HepG2 (cell line): ENCODE data around the gene NCOA6. TPM values are rescaled to one million over a fixed set of nuclear protein-coding genes. Genes with fewer than 3 reads are reported as not detected.

ENCODE experiments used
- ARID2 ChIP-seq: sonication (generic); formaldehyde crosslinking; IDR thresholded peaks from 2 replicates; pipeline ENCODE4 v1.8.1; 2022; ENCODE audit warnings: mild to moderate bottlenecking, missing genetic modification reagents, borderline replicate concordance
- FUBP1 ChIP-seq: sonication (generic); formaldehyde crosslinking; IDR thresholded peaks from 2 replicates; pipeline ENCODE4 v1.5.1; 2020; ENCODE audit warnings: missing genetic modification reagents, mild to moderate bottlenecking, borderline replicate concordance
- GFI1 ChIP-seq: sonication (generic); formaldehyde crosslinking; IDR thresholded peaks from 2 replicates; pipeline ENCODE4 v1.5.0; 2020; ENCODE audit warnings: missing genetic modification reagents, mild to moderate bottlenecking, borderline replicate concordance
- HDAC1 ChIP-seq: sonication (generic); formaldehyde crosslinking; IDR thresholded peaks from 2 replicates; pipeline ENCODE4 v1.5.1; 2020; ENCODE audit warnings: mild to moderate bottlenecking, missing genetic modification reagents
- HES4 ChIP-seq: sonication (generic); formaldehyde crosslinking; IDR thresholded peaks from 2 replicates; pipeline ENCODE4 v1.9.0; 2021; ENCODE audit warnings: mild to moderate bottlenecking, missing genetic modification reagents, borderline replicate concordance
- HNRNPK ChIP-seq: fragments of 200-400 bp; formaldehyde crosslinking; IDR thresholded peaks from 2 replicates; pipeline ENCODE4 v1.6.1; 2018; ENCODE audit warnings: low read length, low read depth, moderate library complexity, mild to moderate bottlenecking; ENCODE audit not compliant: poor library complexity, severe bottlenecking
- NRL ChIP-seq: sonication (generic); formaldehyde crosslinking; IDR thresholded peaks from 2 replicates; pipeline ENCODE4 v1.5.0; 2020; ENCODE audit warnings: missing genetic modification reagents, mild to moderate bottlenecking, moderate library complexity, borderline replicate concordance
- RBAK ChIP-seq: sonication (generic); formaldehyde crosslinking; IDR thresholded peaks from 2 replicates; pipeline ENCODE4 v1.5.1; 2020; ENCODE audit warnings: mild to moderate bottlenecking, missing genetic modification reagents
- RFXAP ChIP-seq: sonication (generic); formaldehyde crosslinking; IDR thresholded peaks from 2 replicates; pipeline ENCODE4 v1.4.0; 2020; ENCODE audit warnings: missing genetic modification reagents, borderline replicate concordance
- SIN3A ChIP-seq: IDR thresholded peaks from 2 replicates; pipeline ENCODE4 v1.6.1; 2011; ENCODE audit warnings: low read depth, mild to moderate bottlenecking, control low read depth, low read length, borderline replicate concordance
- STAT5B ChIP-seq: sonication (generic); formaldehyde crosslinking; IDR thresholded peaks from 2 replicates; pipeline ENCODE4 v1.4.0; 2020; ENCODE audit warnings: missing genetic modification reagents
- SYNCRIP ChIP-seq: fragments of 200-400 bp; formaldehyde crosslinking; IDR thresholded peaks from 2 replicates; pipeline ENCODE4 v1.6.1; 2018; ENCODE audit warnings: mild to moderate bottlenecking, low read depth, low read length; ENCODE audit not compliant: insufficient read depth
- ZC3H13 ChIP-seq: sonication (generic); formaldehyde crosslinking; IDR thresholded peaks from 2 replicates; pipeline ENCODE4 v1.8.1; 2023; ENCODE audit warnings: mild to moderate bottlenecking, missing genetic modification reagents, moderate library complexity
- ZNF614 ChIP-seq: IDR thresholded peaks from 2 replicates; pipeline ENCODE4 v1.6.1; 2018; ENCODE audit warnings: missing biosample characterization, missing genetic modification reagents, inconsistent platforms, borderline replicate concordance
- polyA plus RNA-seq, 8 experiments: library from polyadenylated mRNA; depleted of rRNA in 3 of 8; stranded (reverse) in 7 of 8; unstranded in 1 of 8; fragments of >200 nt; fragmentation: Illumina TruSeq in 4 of 8; extraction: Trizol in 4 of 8; gene quantifications; 2 replicates each; pipeline versions ENCODE4 v1.2.1 to v1.2.3, GENCODE V29; 2011 to 2016; ENCODE audit warnings: low read depth in 4 of 8, missing spikeins in 1 of 8, mixed read lengths in 1 of 8; ENCODE audit not compliant: insufficient read depth in 1 of 8
- total RNA-seq, 5 experiments: library from RNA; depleted of rRNA; stranded (reverse); fragments of >200 nt; fragmentation: Illumina TruSeq; extraction: Trizol; gene quantifications; 2 replicates each; pipeline ENCODE4 v1.2.3, GENCODE V29; 2016; ENCODE audit warnings: low read depth in 1 of 5
- TF ChIP-seq, protein P1 (sequence below): sonication (generic); formaldehyde crosslinking; IDR thresholded peaks from 2 replicates; pipeline ENCODE4 v1.8.0; 2022; ENCODE audit warnings: missing genetic modification reagents, mild to moderate bottlenecking, borderline replicate concordance
- TF ChIP-seq, protein P2 (sequence below): sonication (generic); formaldehyde crosslinking; IDR thresholded peaks from 2 replicates; pipeline ENCODE4 v1.8.1; 2023; ENCODE audit warnings: mild to moderate bottlenecking, moderate library complexity, missing genetic modification reagents
- TF ChIP-seq, protein P3 (sequence below): IDR thresholded peaks from 2 replicates; pipeline ENCODE4 v1.6.1; 2016; ENCODE audit warnings: low read depth, control low read depth
- TF ChIP-seq, protein P4 (sequence below): sonication (generic); formaldehyde crosslinking; conservative IDR thresholded peaks from 2 replicates; pipeline ENCODE4 v1.4.0; 2020; ENCODE audit warnings: missing genetic modification reagents

NCOA6 gene
- total and polyA plus RNA-seq, 2 of the 13 experiments (the other 11 are each of a cell fraction or from before 2014, with no cell fraction given): 11.2 to 29.3 TPM

DNA sequence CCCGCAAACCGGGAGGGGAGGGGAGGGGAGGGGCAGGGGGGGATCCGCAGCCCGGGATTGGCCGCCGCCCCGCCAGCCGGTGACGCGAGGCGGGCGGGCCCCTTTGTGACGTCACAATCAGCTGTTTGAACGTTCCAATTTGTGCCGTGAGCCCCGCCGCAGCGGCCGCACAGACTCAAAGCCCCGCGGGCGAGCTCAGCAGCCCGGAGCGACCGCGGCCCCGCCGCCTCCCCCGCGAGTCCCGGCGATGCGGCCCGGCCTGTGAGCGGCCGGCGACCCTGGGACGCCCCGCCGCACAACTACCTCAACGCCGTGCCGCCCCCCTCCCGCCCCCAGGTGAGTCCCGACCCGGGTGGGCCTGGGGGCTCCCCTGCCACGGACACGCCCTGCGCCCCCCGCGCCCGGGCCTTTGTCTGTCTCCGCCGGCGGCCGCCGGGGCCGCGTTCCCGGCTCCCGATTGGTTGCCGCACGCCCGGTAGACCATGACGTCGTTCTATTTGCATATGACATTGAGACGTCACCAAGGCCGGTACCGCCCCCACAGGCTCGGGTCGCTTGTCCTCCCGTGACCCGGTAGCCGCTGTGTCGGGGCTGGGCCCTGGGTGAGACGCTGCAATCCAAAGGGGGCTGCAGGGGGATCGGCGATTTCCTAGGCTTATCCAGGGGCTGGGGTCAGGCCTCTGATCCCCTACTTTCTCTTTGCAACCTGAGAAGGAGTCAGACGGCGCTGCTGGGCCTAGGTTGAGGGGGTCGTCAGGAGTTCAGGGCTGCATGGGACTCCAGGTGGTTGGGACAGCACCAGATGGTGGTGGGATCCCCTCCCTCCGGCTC lies 121.1 kb downstream of the NCOA6 start, which contains the start of gene TP53INP2 (continued):
- TF ChIP-seq HNRNPK (peak; percentile 100), NRL (CRISPR knock-in tag) (peak; percentile 51; the same call in 1 of the 2 replicates), FUBP1 (no peak), SIN3A (peak; percentile 94; the same call in 1 of the 2 replicates), RBAK (no peak), HES4 (peak; percentile 30), ZC3H13 (CRISPR knock-in tag) (no peak), SYNCRIP (no peak), ARID2 (CRISPR knock-in tag) (peak; percentile 84; the same call in 1 of the 2 replicates), GFI1 (CRISPR knock-in tag) (peak; percentile 55; the same call in 1 of the 2 replicates), RFXAP (CRISPR knock-in tag) (no peak; the same call in 1 of the 2 replicates), STAT5B (0 out of 2 replicates have a peak, but pooled peaks have one; percentile 36), ZNF614 (CRISPR knock-in tag) (no peak; the same call in 1 of the 2 replicates), HDAC1 (CRISPR knock-in tag) (peak; percentile 72)
- TF ChIP-seq, protein P1, sequence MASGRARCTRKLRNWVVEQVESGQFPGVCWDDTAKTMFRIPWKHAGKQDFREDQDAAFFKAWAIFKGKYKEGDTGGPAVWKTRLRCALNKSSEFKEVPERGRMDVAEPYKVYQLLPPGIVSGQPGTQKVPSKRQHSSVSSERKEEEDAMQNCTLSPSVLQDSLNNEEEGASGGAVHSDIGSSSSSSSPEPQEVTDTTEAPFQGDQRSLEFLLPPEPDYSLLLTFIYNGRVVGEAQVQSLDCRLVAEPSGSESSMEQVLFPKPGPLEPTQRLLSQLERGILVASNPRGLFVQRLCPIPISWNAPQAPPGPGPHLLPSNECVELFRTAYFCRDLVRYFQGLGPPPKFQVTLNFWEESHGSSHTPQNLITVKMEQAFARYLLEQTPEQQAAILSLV: peak; percentile 20; the same call in 1 of the 2 replicates
- TF ChIP-seq, protein P2, sequence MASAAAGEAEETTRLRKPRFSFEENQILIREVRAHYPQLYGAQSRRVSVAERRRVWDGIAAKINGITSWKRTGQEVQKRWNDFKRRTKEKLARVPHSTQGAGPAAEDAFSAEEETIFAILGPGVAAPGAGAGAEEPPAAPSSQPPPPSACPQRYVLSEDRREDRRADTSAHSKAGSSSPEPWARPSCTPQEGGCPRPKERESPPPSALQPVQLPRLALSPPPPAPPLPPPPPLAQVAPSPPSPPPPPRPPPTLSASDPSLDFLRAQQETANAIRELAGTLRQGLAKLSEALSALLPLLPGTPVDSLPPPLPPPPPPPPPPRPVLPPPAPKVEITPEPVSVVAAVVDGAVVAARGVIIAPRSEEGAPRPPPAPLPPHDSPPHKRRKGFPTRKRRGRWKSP (CRISPR knock-in tag): 0 out of 2 replicates have a peak, but pooled peaks have one; percentile 2
- TF ChIP-seq, protein P3, sequence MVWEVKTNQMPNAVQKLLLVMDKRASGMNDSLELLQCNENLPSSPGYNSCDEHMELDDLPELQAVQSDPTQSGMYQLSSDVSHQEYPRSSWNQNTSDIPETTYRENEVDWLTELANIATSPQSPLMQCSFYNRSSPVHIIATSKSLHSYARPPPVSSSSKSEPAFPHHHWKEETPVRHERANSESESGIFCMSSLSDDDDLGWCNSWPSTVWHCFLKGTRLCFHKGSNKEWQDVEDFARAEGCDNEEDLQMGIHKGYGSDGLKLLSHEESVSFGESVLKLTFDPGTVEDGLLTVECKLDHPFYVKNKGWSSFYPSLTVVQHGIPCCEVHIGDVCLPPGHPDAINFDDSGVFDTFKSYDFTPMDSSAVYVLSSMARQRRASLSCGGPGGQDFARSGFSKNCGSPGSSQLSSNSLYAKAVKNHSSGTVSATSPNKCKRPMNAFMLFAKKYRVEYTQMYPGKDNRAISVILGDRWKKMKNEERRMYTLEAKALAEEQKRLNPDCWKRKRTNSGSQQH (CRISPR knock-in tag): no peak; the same call in 1 of the 2 replicates
- TF ChIP-seq, protein P4, sequence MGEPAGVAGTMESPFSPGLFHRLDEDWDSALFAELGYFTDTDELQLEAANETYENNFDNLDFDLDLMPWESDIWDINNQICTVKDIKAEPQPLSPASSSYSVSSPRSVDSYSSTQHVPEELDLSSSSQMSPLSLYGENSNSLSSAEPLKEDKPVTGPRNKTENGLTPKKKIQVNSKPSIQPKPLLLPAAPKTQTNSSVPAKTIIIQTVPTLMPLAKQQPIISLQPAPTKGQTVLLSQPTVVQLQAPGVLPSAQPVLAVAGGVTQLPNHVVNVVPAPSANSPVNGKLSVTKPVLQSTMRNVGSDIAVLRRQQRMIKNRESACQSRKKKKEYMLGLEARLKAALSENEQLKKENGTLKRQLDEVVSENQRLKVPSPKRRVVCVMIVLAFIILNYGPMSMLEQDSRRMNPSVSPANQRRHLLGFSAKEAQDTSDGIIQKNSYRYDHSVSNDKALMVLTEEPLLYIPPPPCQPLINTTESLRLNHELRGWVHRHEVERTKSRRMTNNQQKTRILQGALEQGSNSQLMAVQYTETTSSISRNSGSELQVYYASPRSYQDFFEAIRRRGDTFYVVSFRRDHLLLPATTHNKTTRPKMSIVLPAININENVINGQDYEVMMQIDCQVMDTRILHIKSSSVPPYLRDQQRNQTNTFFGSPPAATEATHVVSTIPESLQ (CRISPR knock-in tag): 0 out of 2 replicates have a peak, but pooled peaks have one; percentile 73
